Osteocyte (in vitro differentiated cells): ENCODE data around the gene TBC1D9. TPM values are rescaled to one million over a fixed set of nuclear protein-coding genes. Genes with fewer than 3 reads are reported as not detected.

ENCODE experiments used
- DNase-seq: peaks from one replicate; pipeline ENCODE4 v3.0.0; 2021; ENCODE audit warnings: mixed read lengths; ENCODE audit not compliant: unreplicated experiment; ENCODE audit errors: extremely low spot score
- H3K27ac Mint-ChIP-seq: one replicate; pipeline ENCODE4 v1.8.0; 2021; ENCODE audit warnings: mild to moderate bottlenecking, mixed read lengths; ENCODE audit not compliant: unreplicated experiment
- H3K27me3 Mint-ChIP-seq: one replicate; pipeline ENCODE4 v1.8.0; 2021; ENCODE audit warnings: mixed read lengths; ENCODE audit not compliant: unreplicated experiment
- H3K36me3 Mint-ChIP-seq: one replicate; pipeline ENCODE4 v1.8.0; 2021; ENCODE audit warnings: mixed read lengths; ENCODE audit not compliant: unreplicated experiment
- H3K4me1 Mint-ChIP-seq: one replicate; pipeline ENCODE4 v1.8.0; 2021; ENCODE audit warnings: mixed read lengths; ENCODE audit not compliant: unreplicated experiment
- H3K4me3 Mint-ChIP-seq: one replicate; pipeline ENCODE4 v1.8.0; 2021; ENCODE audit warnings: mild to moderate bottlenecking, moderate library complexity, mixed read lengths; ENCODE audit not compliant: unreplicated experiment
- H3K9me3 Mint-ChIP-seq: one replicate; pipeline ENCODE4 v1.8.0; 2021; ENCODE audit warnings: mixed read lengths; ENCODE audit not compliant: unreplicated experiment
- total RNA-seq: library from RNA; stranded (reverse); gene quantifications from 2 replicates; pipeline ENCODE4 v1.2.1, GENCODE V29; 2021
- TF ChIP-seq, protein P1 (sequence below): fragments of 200-600 bp; sonication (generic); IDR thresholded peaks from 2 replicates; pipeline ENCODE4 v1.5.0; 2021; ENCODE audit warnings: antibody characterized with exemption, mild to moderate bottlenecking, moderate library complexity

Gene TBC1D9
- total RNA-seq, 1 donor from 2014 or later: 38.8 TPM

DNA sequence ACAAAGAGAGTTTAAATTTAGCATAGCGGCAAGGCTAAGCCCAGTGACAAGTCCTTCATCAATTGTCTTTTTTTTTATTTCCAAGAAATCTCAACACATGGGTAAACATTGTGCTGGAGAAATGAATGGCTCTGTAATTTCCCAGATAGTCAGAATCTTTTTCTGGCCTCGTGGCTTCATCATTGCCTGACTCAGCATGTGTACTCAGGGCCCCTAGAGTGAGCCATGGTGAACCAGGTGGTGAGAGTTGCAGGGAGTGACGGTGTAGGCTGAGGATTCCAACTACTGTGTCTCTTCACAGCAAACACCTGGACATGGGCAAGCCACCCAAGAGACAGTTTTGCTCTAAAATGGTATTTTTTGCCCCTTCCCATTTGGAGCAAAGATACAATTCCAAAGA is 144.3 kb downstream of the TBC1D9 start:
- no peak for DNase-seq
- H3K4me3 Mint-ChIP-seq: no peak overlapping the region

DNA sequence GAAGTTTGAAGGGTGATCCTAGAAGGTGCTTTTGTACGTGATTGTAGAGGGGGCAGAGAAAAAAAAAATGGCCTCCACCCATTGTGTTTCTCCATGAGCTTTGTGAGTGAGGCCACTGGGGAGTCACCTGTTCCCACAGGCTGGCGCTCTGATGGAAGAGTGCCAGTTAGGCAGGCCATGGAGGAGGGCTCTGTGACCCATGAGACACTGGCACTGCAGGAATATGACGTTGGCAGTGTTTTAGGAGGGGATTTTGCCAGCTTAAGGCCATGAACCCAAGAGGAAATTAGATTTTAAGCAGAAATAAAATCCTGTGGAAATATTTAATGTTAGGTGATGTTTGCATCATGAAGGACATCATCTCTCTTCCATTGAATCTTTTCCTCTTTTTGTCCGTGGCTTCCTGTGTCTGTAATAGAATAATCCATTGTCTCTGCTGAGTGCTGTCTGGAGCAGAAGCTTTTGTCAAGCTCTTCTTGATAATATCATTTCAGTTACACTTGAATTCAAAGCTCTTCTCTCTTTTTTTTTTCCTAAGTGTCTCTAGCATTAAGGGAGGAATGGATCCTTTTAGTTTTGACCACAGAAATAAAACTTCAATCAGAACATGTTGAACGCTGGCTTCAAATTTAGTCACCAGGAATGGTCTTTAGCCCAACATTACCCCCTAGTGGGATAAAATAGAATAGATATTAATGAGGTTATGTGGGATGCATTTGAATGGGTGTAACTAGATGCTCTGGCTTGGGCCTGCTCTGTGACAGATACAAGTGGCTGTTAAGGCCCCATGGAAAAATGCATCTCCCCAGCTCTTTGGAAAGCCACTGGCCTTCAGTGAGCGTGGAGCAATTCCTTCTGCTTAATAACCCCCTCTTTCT is 146.4 kb downstream of the TBC1D9 start:
- H3K36me3 Mint-ChIP-seq: no peaks in the 10 kb centered on the region
- no peaks in the 10 kb centered on the region for H3K9me3 Mint-ChIP-seq
- no peak overlapping the region for H3K4me3 Mint-ChIP-seq
- TF ChIP-seq, protein P1, sequence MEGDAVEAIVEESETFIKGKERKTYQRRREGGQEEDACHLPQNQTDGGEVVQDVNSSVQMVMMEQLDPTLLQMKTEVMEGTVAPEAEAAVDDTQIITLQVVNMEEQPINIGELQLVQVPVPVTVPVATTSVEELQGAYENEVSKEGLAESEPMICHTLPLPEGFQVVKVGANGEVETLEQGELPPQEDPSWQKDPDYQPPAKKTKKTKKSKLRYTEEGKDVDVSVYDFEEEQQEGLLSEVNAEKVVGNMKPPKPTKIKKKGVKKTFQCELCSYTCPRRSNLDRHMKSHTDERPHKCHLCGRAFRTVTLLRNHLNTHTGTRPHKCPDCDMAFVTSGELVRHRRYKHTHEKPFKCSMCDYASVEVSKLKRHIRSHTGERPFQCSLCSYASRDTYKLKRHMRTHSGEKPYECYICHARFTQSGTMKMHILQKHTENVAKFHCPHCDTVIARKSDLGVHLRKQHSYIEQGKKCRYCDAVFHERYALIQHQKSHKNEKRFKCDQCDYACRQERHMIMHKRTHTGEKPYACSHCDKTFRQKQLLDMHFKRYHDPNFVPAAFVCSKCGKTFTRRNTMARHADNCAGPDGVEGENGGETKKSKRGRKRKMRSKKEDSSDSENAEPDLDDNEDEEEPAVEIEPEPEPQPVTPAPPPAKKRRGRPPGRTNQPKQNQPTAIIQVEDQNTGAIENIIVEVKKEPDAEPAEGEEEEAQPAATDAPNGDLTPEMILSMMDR: peak; percentile 66
- no peak overlapping the region for H3K27ac Mint-ChIP-seq
- H3K27me3 Mint-ChIP-seq: peaks cover 20% of the 10 kb centered on the region
- H3K4me1 Mint-ChIP-seq: peaks cover 3% of the 10 kb centered on the region
- DNase-seq: no peak

More for the DNA sequence above, 144.3 kb downstream of the TBC1D9 start:
- Mint-ChIP-seq H3K4me1 (peaks cover 3% of the 10 kb centered on the region), H3K27me3 (peaks cover 11% of the 10 kb centered on the region), H3K36me3 (no peaks in the 10 kb centered on the region), H3K27ac (no peak overlapping the region), H3K9me3 (no peaks in the 10 kb centered on the region)
- TF ChIP-seq, protein P1: no peak

DNA sequence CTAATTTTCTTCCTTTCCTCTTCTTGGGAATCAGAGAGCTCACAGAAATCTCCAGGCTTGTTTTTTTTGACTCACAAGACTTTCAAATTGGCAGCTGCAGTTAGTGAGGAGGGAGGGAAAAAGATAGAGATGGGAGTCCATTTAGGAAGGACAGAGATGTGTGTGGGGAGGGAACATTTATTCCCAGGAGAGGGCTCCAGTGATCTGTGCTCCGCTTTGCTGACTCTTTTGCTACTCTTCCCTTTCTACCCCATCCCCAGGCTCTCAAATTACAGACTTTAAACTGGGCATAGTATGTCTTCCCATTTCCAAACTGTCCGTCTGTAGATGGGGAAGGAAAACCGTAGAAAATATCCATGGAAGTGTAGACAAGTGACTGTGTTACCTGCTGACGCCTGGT is 148.3 kb downstream of the TBC1D9 start:
- Mint-ChIP-seq H3K9me3 (no peaks in the 10 kb centered on the region), H3K27me3 (peaks cover 15% of the 10 kb centered on the region), H3K4me3 (no peak overlapping the region), H3K36me3 (no peaks in the 10 kb centered on the region), H3K4me1 (peaks cover 3% of the 10 kb centered on the region), H3K27ac (no peak overlapping the region)
- TF ChIP-seq, protein P1: no peak
- DNase-seq: no peak

DNA sequence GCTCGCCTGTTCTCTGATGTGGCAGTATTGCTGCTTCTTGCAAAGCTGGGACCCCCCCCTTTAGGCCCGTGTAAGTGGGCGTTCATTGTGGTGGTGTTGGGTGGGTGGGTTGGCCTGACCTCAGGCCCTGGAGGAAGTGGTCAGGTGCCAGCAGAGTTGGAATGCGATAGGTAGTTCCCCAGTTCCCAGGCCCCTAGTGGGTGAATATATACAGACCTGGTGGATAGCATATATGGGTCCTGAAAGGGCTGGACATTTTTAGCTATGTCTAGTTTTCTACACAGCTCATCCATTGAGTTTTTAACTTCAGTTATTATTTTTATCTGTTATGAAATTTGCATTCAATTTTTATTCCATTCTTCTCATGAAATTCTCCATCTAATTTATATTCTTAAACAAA is 151.6 kb downstream of the TBC1D9 start:
- H3K4me1 Mint-ChIP-seq: peaks cover 2% of the 10 kb centered on the region
- H3K4me3 Mint-ChIP-seq: no peak overlapping the region
- TF ChIP-seq, protein P1: no peak
- H3K27me3 Mint-ChIP-seq: peaks cover 23% of the 10 kb centered on the region
- H3K27ac Mint-ChIP-seq: no peak overlapping the region
- no peaks in the 10 kb centered on the region for H3K9me3 Mint-ChIP-seq
- no peaks in the 10 kb centered on the region for H3K36me3 Mint-ChIP-seq
- no peak for DNase-seq

DNA sequence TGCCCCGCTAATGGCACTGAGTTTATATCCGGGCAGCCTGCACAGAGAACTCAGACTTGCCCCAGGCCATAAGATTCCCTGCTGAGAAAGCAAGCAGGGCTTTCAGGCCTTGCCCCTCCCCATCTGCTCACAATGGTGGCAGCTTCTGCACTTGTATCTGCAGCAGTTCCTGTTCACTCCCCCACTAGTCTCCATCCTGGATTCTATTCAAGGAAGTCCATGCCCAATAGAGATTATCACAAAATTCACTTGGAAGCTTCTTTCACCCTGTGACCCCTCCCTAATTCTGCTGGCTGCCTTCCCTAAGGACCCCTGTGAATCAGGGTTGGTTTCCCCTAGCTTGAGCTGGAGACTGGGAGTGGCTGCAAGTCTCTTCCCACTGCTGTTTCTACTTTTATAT is 152.9 kb downstream of the TBC1D9 start:
- no peak overlapping the region for H3K4me3 Mint-ChIP-seq
- H3K9me3 Mint-ChIP-seq: no peaks in the 10 kb centered on the region
- H3K36me3 Mint-ChIP-seq: no peaks in the 10 kb centered on the region
- H3K27me3 Mint-ChIP-seq: peaks cover 35% of the 10 kb centered on the region
- TF ChIP-seq, protein P1: no peak
- no peak for DNase-seq
- peaks cover 2% of the 10 kb centered on the region for H3K4me1 Mint-ChIP-seq
- no peak overlapping the region for H3K27ac Mint-ChIP-seq
